HT1080 (cell line): ENCODE results near the gene PCSK6. TPM values are rescaled to one million over a fixed set of nuclear protein-coding genes. Genes with fewer than 3 reads are reported as not detected.

ENCODE experiments used
- DNase-seq: peaks from one replicate; pipeline ENCODE4 v3.0.0-alpha.2; 2015; ENCODE audit warnings: low read depth
- polyA plus RNA-seq, 2 experiments: library from polyadenylated mRNA; depleted of rRNA; stranded (reverse); fragments of >200 nt; gene quantifications; 2 replicates each; pipeline ENCODE4 v1.2.3, GENCODE V29; 2015
- total RNA-seq: library from RNA; depleted of rRNA; stranded (reverse); fragments of >200 nt; shearing (Covaris generic); gene quantifications from 2 replicates; pipeline ENCODE4 v1.2.3, GENCODE V29; 2014; rRNA removed

PCSK6 gene
- total RNA-seq, result 15.1 and 19.8 TPM in 2 replicates
- 35.5 and 37.6 TPM in 2 replicates for polyA plus RNA-seq (2015; cell fraction: cytosol; rRNA removed)
- 35.8 and 37.1 TPM in 2 replicates for polyA plus RNA-seq (2015; cell fraction: nucleus; rRNA removed)

DNA sequence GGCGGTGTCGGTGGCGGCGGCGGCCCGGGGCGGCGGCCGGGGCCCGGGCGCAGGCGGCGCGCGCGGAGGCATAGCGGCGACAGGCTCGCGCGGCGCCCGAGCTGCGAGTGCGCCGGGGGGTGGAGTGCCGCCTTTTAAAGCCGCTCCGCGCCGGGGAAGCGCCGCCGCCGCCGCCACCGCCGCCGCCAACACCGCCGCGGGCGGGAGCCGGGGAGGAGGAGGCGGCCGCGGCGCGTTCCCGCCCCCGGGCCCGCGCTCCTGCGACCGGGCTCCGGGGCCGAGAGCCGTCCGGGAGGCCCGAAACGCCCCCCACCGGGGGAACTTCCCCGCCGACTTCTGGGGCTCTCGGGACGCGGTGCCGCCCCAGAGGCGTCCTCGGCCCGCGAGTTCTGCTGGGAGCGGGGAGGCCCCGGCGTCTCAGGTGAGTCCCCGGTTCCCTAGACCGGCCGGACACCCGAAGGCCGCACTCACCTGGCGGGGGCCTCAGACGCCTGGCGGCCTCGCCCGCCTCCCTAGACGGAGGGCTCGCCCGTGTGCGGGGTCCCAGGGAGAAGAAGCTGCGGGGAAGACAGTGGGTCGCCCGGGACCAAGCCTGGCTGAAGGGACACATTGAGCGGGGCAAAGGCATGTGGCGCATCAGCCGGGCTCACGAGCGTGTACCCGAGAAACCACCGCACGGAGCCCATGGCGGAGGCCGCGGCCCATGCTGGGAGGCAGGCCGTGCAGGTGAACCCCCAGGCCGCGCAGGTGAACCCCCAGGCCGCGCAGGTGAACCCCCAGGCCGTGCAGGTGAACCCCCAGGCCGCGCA is at the start of gene PCSK6:
TSS of gene PCSK6 (minus strand) at position 109 of the 809 bp plus-strand sequence. CDS start at position 72, 37 bp downstream.
- no peak for DNase-seq

DNA sequence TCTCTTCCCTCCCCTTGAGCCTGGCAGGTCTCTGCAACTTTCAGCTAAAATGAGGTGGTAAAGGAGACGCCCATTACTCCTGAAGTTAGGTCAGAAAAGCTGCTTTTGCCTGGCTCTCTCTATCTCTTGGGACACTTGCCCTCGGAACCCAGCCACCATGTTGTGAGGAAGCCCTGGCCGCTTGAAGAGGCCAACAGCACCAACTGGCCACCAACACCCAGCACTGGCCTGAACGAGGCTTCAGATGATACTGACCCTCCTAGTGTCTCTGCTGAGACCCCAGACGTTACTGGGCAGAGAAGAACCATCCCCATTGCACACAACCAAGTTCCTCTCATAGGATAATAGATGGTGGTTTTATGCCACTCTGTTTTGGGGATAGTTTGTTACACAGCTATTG is 49.5 kb upstream of the PCSK6 start:
- no peak for DNase-seq

DNA sequence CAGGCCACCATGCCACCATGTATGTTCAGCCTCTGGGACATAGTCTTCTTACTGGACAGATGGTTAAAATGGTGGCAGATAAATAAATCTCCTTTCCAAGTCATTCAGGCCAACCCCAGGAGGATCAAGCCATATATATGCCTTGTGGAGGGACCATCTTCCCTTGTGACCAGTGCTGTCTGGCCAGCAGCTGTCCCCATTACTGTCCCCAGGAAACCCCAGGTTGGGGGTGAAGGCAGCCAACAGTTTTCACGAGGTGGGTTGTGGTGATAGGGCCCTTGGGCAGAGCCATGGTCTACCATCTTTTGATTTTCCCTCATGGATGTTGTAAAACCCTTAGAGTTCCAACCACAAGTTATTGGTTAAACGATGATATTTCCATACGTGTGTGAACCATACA is 48.7 kb upstream of the PCSK6 start:
- DNase-seq, result no peak

DNA sequence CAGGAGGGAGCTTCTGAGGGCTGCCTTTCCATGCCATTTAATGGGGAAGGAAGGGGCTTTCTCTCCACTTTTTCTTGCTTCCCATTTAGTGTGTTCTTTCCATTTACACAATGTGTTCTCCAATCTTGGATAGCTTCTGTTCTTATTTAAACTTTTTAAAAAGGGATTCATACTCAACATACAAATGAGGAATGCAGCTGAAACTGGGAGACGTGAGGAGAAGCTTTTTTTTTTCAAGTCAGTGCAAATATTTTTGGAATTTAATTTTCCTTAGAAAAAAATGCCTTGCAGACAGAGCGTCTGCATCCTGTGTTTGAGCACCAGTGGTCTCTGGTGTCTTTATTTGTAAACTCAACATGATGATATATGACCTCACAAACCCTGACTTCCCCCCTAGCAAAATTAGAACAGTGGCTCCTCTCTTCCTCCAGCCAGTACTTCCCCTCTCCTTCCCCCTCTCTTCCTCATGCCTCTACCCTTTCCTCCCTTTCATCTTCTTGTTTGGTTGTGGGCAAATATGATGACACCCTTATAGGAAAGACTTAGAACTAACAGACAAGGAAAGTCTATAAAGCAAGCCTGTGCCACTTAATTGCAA is 48.1 kb upstream of the PCSK6 start:
- DNase-seq, result no peak

DNA sequence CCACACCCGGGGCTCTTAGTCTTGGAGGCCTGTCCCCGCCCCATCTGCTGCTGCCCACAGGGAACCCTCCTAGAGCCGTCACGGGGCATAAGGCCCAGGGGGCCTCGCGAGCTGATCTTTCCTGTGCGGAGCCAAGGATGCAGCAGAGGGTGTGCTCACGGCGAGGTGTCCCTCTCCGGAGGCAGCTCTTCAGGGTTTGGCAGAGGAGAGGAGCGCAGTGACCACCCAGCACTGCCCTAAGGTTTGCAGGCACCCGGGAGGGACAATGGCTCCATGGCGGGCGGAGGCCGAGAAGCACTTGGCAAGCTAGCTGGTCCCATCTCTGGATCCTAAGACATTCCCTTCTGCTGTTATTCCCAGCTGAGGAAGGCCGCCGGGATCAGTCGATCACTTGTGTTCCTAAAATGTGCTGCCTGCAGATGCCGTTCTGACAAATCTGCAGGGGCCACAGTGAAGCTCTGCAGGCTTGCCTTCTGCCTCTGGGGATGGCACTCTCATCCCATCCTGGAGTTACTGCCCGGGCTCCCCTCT is 47.4 kb upstream of the PCSK6 start:
- DNase-seq, result no peak

DNA sequence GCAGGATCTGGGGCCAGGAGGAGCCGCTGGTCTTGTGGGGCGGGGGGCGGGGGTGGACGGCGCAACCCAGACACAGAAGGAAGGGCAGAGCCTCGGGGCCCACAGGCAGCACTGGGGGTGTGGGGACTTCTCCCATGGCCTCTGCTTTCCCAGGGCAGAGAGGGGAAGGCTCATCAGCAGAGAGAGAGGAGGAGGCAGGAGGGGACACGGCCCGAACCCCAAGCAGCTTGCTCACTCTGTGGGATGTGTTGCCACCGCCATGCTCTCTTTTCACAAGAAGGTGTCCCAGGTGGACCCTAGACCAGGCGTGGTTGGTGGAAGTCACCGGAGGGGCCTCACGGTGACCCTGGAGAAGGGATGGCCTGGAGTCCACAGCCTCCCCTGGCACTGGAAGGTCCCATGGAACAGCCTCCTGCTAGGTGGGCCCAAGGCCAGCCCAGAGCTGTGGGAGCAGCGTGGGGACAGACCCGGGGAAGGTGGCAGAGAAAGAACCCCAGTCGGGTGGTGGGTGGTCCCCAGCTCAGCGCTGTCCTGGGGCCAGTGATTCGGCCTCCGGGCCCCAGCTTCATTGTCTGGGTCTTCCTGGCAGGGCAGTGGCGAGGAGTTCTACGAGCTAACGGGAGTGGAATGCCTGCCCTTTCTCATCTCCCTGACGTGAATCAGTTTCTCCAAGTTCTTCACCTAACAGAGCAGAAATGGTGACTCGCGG is 46.8 kb upstream of the PCSK6 start:
- DNase-seq, result no peak

DNA sequence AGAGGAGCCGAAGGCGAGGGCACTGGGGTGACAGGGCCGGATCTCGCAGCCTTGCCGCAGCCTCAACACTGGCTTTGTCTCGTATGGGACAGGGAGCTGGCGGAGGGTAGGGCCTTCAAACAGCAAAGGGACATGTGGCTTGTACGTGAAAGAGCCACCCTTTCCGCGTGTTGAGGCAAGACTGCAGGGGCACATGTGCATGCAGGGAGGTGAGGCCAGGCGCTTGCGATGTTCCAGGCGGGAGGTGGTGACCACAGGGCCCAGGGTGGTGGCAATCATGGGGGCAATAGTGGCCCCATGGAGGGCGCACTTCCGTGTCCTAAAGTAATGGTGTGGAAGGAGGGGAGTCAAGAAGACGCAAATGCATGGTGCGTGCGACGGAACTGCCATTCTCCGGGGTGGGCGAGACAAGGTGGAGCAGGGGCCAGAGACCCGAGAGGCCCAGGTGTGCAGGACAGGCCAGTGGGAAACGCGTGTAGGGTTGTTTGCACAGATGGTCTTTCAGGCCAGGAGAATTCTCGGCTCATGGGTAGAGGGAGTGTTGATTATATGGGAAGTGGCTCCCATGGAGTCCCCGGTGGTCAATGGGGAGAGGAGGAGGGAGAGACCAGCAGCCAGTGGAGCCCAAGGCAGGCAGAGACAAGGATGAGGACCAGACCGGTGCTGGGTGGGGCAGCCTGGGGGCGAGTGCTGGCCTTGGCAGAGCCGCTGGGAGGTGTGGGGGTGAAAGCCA is 45.8 kb upstream of the PCSK6 start:
- no peak for DNase-seq

DNA sequence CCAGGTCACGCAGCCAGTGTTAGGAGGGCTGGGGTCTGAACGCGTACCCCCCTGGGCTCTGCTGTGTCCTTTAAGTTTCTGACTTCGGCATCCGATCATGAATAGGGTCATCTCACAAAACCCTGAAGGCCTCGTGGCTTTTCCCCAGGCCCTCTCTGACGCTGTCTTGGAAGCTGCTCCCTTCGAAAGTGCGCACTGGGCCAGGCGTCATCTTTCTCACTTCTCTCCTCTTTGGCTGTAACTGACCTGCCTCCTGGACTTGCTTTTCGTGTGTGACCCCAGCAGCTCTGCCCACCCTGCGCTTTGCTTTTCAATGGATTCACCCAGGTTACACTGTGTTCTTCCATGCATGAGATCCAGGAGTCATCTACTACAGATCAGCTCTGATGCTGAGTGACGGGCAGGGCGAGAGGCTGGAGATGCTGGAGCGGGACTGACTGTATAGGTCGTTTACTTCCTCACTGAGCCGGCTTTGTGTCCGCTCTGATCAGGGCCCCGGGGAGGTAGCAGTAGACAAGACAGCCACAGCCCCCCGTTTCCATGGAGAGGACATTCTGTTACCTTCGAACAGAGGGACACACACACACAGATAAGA is 45.0 kb upstream of the PCSK6 start:
- no peak for DNase-seq

DNA sequence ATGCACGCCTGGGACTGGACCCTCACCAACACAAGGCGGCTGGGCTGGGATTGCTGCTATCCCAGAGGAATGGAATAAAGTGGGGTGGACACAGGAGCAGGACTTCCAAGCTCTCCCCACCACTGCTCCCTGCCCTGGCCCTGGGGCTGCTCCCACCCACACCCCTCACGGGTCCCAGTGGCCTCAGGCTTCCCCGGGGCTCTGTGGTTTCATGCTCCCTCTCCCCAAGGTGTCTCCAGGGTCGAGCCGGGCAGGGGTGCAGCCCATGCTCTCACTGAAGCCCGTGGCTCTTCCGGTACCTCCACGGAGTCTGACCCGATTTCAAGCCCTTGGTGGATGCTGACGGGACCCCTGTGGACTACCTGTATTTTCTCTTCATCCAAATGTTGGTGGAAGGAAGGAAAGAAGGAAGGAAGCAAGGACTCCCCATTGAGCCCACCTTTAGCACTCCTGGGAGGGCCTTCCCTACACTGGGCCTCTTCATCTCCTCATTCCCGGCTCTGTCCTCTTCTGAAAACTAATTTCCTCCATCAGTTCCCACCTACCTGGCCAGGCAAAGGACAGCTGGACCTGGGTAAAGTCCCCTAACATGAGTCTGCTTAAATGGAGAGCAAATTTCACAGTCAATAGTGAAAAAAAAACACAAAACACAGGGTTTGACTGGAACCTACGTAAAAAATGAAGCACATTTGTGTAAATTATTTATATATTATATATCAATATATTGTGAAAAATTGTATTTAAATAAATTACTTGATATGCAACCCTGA is 44.0 kb upstream of the PCSK6 start:
- no peak for DNase-seq

DNA sequence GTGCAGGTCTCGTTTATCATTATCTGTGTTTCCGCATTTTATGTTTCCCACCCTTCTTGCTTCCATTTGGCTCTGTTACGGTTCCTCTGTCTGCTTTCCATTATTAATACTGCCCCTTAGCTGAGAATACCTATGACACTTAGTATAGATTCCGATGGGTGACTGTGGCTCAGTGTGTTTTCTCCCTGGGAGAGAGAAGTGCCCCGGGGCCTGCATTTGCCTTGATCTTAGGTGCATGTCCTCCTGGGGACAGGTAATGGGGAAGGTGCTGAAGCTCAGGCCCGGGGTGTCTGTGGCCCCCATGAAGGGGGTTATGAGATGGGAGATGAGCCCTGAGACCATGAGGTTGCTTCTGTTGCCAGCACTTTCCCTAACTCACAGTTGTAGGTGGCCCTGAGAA is 43.4 kb upstream of the PCSK6 start:
- no peak for DNase-seq

DNA sequence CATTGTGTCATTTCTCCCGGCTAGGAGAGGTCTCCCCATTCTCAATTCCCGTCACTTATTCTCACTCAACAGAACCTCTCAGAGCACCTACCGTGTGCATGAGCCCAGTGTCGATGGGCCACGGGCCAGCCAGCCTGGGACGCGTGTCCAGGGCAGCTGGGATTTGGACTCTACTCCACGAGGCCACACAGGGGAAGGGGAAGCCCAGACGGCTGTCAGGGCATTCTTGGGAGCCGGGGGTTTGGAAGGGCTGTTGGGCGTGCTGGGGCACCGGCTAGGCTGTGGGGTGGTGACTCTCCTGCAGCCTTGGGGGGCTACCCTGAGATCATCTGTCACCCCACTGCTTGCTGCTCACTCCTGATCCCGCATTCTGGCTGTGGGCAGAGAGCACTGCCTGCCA is 41.7 kb upstream of the PCSK6 start:
- no peak for DNase-seq

DNA sequence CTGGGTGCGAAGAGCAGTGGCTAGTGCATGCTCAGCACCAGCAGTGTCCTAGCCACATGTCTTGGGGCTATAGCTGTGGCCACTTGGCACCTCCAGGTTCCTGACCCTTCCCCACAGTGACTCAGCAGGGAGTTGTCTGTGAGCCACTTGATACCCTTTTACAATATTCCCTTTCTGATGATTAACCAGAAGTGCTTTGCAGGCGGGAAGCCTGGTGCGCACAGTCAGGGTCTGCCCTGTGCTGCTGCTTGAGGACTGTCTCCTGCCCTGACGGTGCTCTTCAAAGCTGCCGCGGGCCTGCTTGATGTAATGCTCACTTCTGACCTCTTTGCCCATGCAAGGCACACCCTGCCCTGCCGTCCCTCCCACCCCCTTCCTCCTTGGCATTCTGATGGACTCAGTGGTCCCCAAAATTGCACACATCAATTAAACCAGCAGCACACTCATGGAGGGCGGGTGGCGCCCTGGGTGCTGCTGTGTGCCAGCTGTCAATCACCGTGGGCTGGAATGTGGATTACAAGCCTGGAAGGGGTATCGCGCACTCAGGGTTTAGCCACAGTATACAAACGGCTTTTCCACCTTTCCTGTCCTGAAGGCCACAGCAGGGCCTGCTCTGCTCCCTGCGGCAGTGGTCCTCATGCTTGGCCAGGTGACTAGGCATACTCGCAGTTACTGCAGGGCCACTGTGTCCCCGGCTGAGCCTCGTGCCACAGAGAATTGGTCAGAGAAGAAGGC is 40.9 kb upstream of the PCSK6 start:
- DNase-seq, result peak; percentile 39

DNA sequence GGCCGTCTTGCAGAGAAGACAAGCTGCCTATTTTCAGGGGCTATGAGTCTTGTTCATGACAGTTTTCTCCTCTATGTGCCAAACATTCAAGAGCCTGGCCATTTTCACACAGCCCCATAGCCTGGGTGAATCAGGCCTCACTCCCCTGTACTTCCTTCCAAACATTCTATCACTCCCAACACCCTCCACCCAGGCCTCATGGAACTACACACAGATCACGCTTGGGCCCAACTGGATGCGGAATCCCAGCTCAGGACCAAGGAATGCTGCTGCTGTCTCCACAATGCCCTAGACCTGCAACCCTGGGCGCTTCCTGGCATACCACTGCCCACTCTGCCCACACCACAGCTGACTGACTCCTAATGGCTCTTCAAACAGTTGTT is 39.4 kb upstream of the PCSK6 start:
- no peak for DNase-seq

DNA sequence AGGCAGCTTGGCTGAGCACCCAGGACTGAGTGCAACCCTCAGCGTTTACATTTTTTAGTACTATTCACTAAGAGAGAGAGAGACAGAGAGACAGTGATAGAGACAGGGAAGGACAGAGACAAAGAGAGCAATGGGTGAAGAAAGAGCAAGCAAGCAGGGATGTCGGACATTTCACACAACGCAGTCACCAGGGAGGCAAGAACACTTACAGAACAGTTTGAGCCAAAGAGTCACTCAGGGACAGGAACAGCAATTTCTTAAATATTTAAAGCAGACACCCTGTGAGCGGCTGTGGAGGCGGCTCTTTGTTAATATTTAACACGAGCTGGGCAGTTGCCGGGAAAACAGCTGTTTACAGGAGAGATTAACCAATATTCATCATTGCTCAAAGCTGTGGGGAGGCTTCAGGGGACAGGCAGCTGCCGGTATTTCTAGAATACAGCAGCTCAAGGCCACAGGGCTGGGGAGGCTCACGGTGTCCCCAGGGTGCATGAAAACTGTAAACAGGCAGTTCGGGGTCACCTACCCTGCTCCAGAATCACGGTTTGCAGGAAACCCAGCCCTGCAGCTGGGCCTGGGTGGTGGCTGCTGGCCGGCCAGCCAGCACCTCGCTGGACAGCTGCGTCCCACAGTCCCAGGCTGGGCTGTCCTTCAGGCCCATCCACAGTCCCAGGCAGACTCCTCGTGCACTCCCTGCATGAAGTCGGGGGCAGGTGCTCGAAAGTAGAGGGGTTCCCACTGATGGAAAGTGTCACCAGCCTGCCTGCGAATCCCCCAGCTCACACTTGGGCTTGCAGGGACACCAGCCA is 38.8 kb upstream of the PCSK6 start:
- DNase-seq, result no peak

DNA sequence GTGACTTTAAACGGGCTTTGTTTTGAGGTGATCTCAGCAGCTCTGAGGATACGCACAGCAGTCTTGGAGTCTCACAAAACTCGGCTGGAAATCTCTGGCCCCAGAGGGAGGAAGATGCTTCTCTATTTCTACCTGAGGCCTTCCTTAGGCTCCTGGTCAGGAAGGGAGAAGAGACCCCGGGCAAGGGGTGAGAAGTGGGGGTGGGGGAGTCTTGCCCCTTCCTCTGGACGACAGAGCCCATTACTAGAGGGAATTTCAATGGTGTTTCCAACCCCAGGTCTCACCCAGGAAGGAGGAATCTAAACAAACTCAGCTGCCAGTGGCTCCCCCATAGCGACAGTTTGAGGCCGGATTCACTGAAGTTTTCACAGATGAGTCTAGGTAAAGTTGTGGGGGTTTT is 37.4 kb upstream of the PCSK6 start:
- no peak for DNase-seq

DNA sequence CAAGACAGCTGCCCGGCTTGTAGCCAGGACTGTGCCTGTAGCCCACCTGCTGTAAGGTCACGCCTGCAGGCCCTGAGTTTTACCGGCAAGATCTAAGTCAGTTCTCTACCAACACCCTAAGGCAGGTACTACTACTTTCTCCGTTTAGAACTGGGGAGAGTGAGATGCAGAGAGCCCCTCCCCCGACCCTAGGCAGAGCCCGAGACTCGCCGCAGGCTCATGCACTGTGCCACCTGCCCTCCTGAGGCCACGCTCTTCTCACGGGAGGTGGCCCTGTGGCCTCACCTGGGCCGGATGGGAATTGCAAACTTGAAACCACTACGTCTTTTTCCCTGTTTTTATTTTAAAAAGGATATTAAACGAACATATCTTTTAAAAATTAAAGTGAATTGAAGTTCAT is 36.9 kb upstream of the PCSK6 start:
- no peak for DNase-seq

DNA sequence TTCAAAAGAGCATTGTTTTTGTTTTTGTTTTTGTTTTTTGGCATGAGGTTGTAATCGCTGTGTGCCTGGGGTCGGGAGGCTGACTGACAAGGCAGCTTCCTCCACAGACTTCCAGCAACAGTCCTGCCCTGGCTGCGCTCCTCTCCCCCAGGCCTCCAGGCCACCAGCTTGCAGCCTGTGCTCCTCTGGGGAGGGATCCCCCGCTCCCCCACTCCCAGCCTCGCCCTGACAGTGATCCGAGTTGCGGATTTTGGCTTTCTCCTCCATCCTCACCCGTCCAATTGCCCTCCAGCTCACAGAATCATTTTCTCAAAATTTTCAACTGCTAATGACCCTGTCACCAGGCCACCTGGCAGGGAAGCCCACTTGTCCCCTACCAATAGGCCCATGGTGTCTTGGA is 36.5 kb upstream of the PCSK6 start:
- DNase-seq, result no peak

DNA sequence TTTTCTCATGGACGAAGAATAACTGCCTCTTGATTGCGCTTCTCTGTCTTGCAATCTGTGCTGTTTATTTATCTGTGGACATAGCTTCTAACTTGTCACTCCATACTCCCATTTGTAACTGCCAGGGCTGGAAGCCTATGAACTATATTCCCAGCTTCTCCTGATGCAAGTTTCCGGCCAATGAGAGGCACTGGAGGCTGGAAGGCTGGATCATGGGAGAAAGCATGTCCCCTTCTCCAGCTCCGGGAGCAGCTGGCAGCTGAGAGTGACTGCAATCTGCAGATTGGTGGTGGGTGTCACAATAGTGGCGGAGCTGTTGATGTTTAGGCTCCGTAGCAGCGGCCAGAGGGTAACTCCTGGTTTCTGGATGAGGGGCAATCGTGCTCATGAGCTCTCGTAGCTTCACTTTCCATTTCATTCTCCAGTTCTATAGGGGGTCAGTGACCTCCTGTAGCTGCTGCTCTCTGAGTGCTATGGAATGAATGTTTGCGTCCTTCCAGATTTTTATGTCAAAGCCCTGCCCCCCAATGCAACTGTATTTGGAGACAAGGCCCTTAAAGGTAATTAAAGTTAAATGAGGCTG is 35.7 kb upstream of the PCSK6 start:
- no peak for DNase-seq
